Immature natural killer cell (primary cell): Measurements from ENCODE around the gene PLD4. TPM values are rescaled to one million over a fixed set of nuclear protein-coding genes. Genes with fewer than 3 reads are reported as not detected.

Experiments used
- DNase-seq, 3 donors: peaks; one replicate each; pipeline ENCODE4 v3.0.0; 2022; ENCODE audit warnings: mixed read lengths in 1 of 3
- H3K27ac Mint-ChIP-seq, 6 donors: one replicate each; pipeline ENCODE4 v1.8.0; 2020; ENCODE audit warnings: mixed read lengths in 6 of 6, mild to moderate bottlenecking in 5 of 6, inconsistent platforms in 4 of 6, moderate library complexity in 3 of 6
- H3K27me3 Mint-ChIP-seq, 3 donors: one replicate each; pipeline ENCODE4 v1.8.0; 2020 to 2021; ENCODE audit warnings: low read depth in 3 of 3, mild to moderate bottlenecking in 3 of 3, mixed read lengths in 3 of 3, moderate library complexity in 3 of 3, inconsistent platforms in 1 of 3
- H3K36me3 Mint-ChIP-seq, 3 donors: one replicate each; pipeline ENCODE4 v1.8.0; 2020; ENCODE audit warnings: mixed read lengths in 3 of 3, inconsistent platforms in 2 of 3, mild to moderate bottlenecking in 2 of 3
- H3K4me1 Mint-ChIP-seq, 2 donors: one replicate each; pipeline ENCODE4 v1.8.0; 2020; ENCODE audit warnings: inconsistent platforms in 2 of 2, mild to moderate bottlenecking in 2 of 2, mixed read lengths in 2 of 2, moderate library complexity in 1 of 2
- H3K4me3 Mint-ChIP-seq, 5 donors: one replicate each; pipeline ENCODE4 v1.8.0; 2020; ENCODE audit warnings: mild to moderate bottlenecking in 5 of 5, mixed read lengths in 5 of 5, inconsistent platforms in 3 of 5, moderate library complexity in 3 of 5
- H3K9me3 Mint-ChIP-seq, 6 donors: one replicate each; pipeline ENCODE4 v1.8.0; 2020; ENCODE audit warnings: mild to moderate bottlenecking in 6 of 6, mixed read lengths in 6 of 6, inconsistent platforms in 4 of 6, moderate library complexity in 3 of 6
- polyA plus RNA-seq, 3 donors: library from polyadenylated mRNA; unstranded; fragments of 300-500 nt; fragmentation: Illumina TruSeq; gene quantifications; one replicate each; pipeline ENCODE4 v1.2.3, GENCODE V29; 2021

PLD4 gene
- polyA plus RNA-seq, 3 donors from 2014 or later, result 2.3 to 49.3 (median 19.7) TPM

- no peaks in the 10 kb centered on the region for H3K36me3 Mint-ChIP-seq
- no peak overlapping the region for H3K27ac Mint-ChIP-seq
Observed at GRCh38 chr14:104925214-104925854, 655 bp downstream of the PLD4 start.

DNA sequence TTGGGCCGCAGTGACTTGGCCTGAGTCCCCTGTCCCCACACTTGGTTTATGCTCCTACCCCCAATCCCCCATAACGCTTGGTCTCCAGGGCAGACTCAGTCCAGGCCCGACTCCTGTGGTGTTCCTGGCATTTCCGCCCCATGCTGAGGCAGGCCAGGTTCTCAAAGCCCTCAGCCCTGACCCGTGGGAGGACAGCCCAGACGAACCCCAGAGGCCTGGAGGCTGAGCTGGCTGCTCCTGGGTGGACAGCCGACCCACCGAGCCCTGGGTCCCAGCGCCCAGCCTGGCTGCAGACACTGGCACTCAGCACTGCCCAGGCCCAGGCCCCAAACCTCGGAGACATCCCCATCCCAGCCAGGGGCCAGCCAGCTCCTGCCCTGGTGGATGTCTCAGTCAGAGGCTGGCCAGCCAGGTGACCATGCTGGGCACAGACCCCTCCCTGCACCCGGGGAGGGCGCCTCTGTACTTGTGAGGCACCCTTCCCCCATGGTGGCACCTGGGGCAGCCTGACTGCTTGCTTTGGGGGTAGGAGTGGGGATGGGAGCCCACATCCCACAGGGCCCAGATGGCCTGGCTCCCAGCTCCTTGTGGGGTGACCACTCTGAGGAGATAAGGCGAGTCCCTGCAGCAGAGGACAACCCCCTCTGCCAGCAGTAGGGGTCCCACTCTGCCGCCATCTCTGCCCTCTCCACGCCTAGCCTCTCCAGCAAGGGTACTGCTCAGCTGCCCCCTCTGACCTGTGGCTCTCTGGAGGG is 1.4 kb downstream of the PLD4 start:
- no peak overlapping the region for H3K4me3 Mint-ChIP-seq
- H3K4me1 Mint-ChIP-seq, result no peaks in the 10 kb centered on the region
- H3K27ac Mint-ChIP-seq, result no peak overlapping the region

More at GRCh38 chr14:104925214-104925854, 655 bp downstream of the PLD4 start:
- H3K9me3 Mint-ChIP-seq, result no peaks in the 10 kb centered on the region
- no peak for DNase-seq
- H3K27me3 Mint-ChIP-seq, result no peaks in the 10 kb centered on the region
- no peaks in the 10 kb centered on the region for H3K4me1 Mint-ChIP-seq
- H3K4me3 Mint-ChIP-seq, result no peak overlapping the region

GRCh38 chr14:104926619-104927431 is 2.1 kb downstream of the PLD4 start:
- Mint-ChIP-seq H3K36me3 (no peaks in the 10 kb centered on the region), H3K27me3 (no peaks in the 10 kb centered on the region), H3K4me1 (no peaks in the 10 kb centered on the region), H3K27ac (no peak overlapping the region), H3K4me3 (no peak overlapping the region), H3K9me3 (no peaks in the 10 kb centered on the region)
- DNase-seq, result no peak

More for the DNA sequence above, 1.4 kb downstream of the PLD4 start:
- Mint-ChIP-seq H3K27me3 (no peaks in the 10 kb centered on the region), H3K9me3 (no peaks in the 10 kb centered on the region), H3K36me3 (no peaks in the 10 kb centered on the region)
- DNase-seq, result no peak

DNA sequence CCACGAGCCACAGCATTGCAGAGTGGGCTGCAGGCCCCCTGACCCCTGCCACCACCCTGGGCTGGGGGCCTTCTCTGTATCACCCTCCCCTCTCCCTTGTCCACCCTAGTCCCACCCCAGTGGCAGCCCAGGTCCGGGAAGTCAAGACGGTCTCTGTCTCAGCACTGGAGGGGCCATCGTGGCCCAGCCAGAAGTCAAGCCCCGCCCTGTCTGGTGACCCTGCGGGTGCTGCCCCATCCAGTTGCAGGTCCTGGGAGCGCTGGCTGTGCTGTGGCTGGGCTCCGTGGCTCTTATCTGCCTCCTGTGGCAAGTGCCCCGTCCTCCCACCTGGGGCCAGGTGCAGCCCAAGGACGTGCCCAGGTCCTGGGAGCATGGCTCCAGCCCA is 2.7 kb downstream of the PLD4 start:
- no peaks in the 10 kb centered on the region for H3K27me3 Mint-ChIP-seq
- no peak for DNase-seq
- no peaks in the 10 kb centered on the region for H3K9me3 Mint-ChIP-seq
- H3K4me3 Mint-ChIP-seq, result no peak overlapping the region
- H3K27ac Mint-ChIP-seq, result no peak overlapping the region
- no peaks in the 10 kb centered on the region for H3K36me3 Mint-ChIP-seq
- no peaks in the 10 kb centered on the region for H3K4me1 Mint-ChIP-seq

GRCh38 chr14:104927901-104928300 is 3.2 kb downstream of the PLD4 start:
- no peaks in the 10 kb centered on the region for H3K9me3 Mint-ChIP-seq

DNA sequence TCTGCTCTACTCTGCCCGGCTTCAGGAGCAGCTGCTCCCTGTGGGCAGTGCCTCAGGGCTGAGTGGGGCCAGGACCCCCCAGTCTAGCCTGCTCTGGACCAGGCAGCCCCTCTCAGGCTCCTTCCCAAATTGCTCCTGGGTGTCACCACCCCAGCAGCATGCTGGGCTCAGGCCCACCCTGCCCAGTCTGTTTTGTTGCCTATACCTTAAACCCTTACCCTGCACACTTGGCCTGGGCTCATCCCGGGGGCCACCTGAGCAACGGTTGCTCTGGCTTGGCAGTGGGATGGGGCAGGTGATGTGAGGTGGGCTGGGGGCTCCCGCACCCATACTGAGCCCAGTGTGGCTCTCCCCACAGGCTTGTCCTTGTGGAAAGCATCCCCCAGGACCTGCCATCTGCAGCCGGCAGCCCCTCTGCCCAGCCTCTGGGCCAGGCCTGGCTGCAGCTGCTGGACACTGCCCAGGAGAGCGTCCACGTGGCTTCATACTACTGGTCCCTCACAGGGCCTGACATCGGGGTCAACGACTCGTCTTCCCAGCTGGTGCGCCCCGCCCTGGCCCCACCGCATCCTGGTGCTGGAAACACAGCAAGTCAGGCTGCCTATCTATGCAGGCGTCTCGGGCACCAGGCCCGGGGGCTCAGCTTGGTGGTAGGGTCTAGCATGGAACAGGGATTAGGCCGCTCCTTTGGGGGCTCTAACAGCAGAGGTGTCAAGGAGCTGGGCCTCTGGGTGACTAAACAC is 3.9 kb downstream of the PLD4 start:
- H3K9me3 Mint-ChIP-seq, result no peaks in the 10 kb centered on the region
- H3K27me3 Mint-ChIP-seq, result no peaks in the 10 kb centered on the region
- H3K36me3 Mint-ChIP-seq, result no peaks in the 10 kb centered on the region
- H3K27ac Mint-ChIP-seq, result no peak overlapping the region
- no peaks in the 10 kb centered on the region for H3K4me1 Mint-ChIP-seq
- DNase-seq, result no peak
- H3K4me3 Mint-ChIP-seq, result no peak overlapping the region

More at GRCh38 chr14:104927901-104928300, 3.2 kb downstream of the PLD4 start:
- H3K27me3 Mint-ChIP-seq, result no peaks in the 10 kb centered on the region
- H3K36me3 Mint-ChIP-seq, result no peaks in the 10 kb centered on the region
- H3K27ac Mint-ChIP-seq, result no peak overlapping the region
- no peak overlapping the region for H3K4me3 Mint-ChIP-seq
- H3K4me1 Mint-ChIP-seq, result no peaks in the 10 kb centered on the region
- no peak for DNase-seq

DNA sequence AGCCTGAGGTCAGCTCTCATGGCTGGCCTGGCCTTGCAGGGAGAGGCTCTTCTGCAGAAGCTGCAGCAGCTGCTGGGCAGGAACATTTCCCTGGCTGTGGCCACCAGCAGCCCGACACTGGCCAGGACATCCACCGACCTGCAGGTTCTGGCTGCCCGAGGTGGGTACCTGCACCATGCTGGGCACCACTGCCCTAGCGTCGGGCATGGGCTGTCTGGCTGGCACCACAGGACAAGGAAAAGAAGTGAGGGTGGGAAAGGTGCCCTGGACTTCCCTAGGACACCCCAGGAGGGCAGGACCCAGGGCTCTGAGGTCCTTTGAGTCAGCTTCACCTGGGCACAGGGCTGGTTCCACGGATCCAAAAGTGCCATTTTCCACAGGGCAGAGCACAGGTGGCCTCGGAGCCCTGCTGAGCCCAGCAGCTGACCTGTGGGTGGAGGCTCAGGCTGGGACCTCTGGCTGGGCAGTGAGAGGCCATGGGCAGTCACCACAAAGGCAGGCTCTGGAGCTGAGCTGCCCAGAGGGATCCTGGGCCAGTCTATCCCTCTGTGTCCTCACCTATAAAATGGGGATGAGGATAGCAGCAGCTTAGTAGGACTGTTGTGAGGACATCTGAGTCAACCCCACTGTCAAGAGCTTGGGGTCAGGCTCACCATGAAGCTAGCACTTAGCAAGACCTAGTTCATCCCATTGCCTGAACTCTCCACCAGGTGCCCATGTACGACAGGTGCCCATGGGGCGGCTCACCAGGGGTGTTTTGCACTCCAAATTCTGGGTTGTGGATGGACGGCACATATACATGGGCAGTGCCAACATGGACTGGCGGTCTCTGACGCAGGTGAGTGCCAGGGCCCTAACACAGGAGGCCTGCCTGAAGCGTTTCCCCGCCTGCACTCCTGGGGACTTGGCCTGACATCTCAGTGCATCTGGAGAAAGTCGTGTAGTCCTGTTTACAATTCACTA is 4.9 kb downstream of the PLD4 start:
- no peaks in the 10 kb centered on the region for H3K9me3 Mint-ChIP-seq
- DNase-seq, result no peak
- peaks cover 1 to 3% of the 10 kb centered on the region in 2 donors for H3K4me1 Mint-ChIP-seq
- no peaks in the 10 kb centered on the region for H3K36me3 Mint-ChIP-seq
- peaks cover 0 to 2% (median 0%) of the 10 kb centered on the region in 3 donors for H3K27me3 Mint-ChIP-seq
- peak overlapping the region in 1 of 6 donors; percentile 62 for H3K27ac Mint-ChIP-seq
- H3K4me3 Mint-ChIP-seq, result no peak overlapping the region

DNA sequence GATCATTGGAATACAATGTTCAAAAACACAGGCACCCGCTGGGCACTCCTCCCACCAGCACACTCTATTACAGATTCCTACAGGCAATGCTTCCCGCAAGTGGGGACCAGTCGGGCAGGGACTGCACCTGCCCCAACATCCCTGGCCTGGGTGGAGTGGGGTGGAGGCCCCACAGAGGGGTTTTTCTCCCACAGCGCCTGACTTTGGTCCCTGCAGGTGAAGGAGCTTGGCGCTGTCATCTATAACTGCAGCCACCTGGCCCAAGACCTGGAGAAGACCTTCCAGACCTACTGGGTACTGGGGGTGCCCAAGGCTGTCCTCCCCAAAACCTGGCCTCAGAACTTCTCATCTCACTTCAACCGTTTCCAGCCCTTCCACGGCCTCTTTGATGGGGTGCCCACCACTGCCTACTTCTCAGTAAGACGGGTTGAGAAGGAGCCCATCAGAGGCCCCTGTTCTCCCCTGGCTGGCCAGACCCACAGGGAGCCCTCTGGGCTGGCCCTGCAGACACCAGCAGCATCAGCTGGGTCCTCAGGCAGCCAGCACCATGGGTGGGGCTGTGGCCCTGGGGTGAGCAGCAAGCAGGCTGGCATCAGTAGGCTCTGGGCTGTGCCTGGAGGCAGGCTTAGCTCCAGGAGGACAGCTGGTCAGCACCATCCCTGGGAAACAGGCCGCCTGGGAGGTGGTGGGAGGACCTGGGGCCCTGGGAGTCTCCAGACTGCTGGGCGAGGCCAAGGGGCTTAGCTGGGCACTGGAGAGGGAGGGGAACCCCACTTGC is 6.0 kb downstream of the PLD4 start:
- Mint-ChIP-seq H3K36me3 (no peaks in the 10 kb centered on the region), H3K27me3 (peaks cover 0 to 4% (median 0%) of the 10 kb centered on the region in 3 donors), H3K9me3 (no peaks in the 10 kb centered on the region), H3K4me3 (peak overlapping the region in 1 of 5 donors; percentile 12), H3K27ac (no peak overlapping the region), H3K4me1 (peaks cover 5 to 10% of the 10 kb centered on the region in 2 donors)
- DNase-seq, result no peak

DNA sequence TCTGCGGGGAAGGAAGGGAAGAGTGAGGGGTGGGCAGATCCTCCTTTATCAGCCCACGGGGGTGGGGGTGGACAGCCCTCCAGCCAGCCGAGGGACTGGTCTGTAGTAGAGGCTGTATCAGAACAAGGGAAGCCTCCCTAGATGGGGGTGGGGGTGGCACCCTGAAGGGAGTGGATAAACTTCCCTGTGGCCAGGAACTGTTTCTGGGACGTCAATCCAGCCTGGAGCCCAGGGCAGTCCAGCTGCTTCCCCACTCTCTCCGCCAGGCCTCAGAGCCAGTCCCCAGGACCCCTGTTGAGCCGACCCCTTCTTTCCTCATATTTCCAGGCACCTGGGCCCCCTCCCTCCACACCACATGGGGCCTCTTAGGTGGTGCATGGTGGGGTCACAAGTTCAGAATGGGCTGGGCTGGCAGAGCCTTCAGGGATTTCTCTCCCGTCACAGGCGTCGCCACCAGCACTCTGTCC is 6.7 kb downstream of the PLD4 start:
- Mint-ChIP-seq H3K27me3 (peaks cover 0 to 4% (median 0%) of the 10 kb centered on the region in 3 donors), H3K9me3 (no peaks in the 10 kb centered on the region), H3K4me3 (no peak overlapping the region), H3K36me3 (no peaks in the 10 kb centered on the region), H3K27ac (no peak overlapping the region), H3K4me1 (peaks cover 5 to 10% of the 10 kb centered on the region in 2 donors)
- DNase-seq, result no peak

DNA sequence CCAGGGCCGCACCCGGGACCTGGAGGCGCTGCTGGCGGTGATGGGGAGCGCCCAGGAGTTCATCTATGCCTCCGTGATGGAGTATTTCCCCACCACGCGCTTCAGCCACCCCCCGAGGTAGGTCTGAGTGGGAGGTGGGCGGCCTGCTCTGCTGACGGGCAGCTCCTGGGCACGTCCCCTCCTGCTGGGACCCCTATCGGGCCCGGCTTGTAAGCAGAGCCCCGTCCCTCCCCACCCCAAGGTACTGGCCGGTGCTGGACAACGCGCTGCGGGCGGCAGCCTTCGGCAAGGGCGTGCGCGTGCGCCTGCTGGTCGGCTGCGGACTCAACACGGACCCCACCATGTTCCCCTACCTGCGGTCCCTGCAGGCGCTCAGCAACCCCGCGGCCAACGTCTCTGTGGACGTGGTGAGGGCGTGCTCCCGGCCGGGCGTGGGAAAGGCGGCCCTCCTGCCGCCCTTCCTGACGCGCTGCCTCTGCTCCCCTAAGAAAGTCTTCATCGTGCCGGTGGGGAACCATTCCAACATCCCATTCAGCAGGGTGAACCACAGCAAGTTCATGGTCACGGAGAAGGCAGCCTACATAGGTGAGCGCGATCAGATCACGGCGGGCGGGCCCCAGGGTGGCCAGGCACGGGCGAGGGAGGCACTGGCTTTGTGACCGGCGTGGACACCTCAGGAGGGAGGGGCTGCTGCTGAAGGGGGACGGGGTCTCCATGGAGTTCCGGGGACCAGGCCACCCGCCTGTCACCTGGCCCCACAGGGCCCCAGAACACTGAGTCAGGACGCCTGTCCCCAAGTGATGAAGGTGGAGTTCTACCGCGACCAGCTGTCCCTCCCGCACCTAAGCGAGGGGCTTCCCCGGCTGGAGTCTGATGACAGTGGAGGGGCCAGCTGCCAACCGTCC is 7.3 kb downstream of the PLD4 start:
- Mint-ChIP-seq H3K27me3 (peaks cover 1 to 4% (median 3%) of the 10 kb centered on the region in 3 donors), H3K4me3 (peak overlapping the region in 4 of 5 donors; percentile 30 to 64 (median 48)), H3K9me3 (no peaks in the 10 kb centered on the region), H3K27ac (no peak overlapping the region), H3K36me3 (no peaks in the 10 kb centered on the region), H3K4me1 (peaks cover 5 to 10% of the 10 kb centered on the region in 2 donors)
- DNase-seq, result no peak
